Neural cell (in vitro differentiated cells): ENCODE results near the gene NSUN4.

Experiments
- CTCF ChIP-seq: fragments of 450-650 bp; IDR thresholded peaks from 2 replicates; pipeline ENCODE4 v1.5.1; 2014; ENCODE audit warnings: antibody characterized with exemption, mild to moderate bottlenecking, moderate library complexity; ENCODE audit not compliant: poor library complexity, severe bottlenecking
- EP300 ChIP-seq: fragments of 450-650 bp; conservative IDR thresholded peaks from 2 replicates; pipeline ENCODE4 v1.6.1; 2014; ENCODE audit warnings: antibody characterized with exemption, mild to moderate bottlenecking, moderate library complexity; ENCODE audit not compliant: poor library complexity, severe bottlenecking
- EZH2 ChIP-seq: fragments of 200-600, 300-800 bp; shearing (Covaris generic), sonication (generic); IDR thresholded peaks from 2 replicates; pipeline ENCODE4 v1.6.1; 2014; ENCODE audit warnings: antibody characterized with exemption, low read length, borderline replicate concordance, mild to moderate bottlenecking; ENCODE audit not compliant: insufficient read depth, poor library complexity, severe bottlenecking
- POLR2AphosphoS5 ChIP-seq: IDR thresholded peaks from 2 replicates; pipeline ENCODE4 v1.6.1; 2012
- REST ChIP-seq: IDR thresholded peaks from 2 replicates; pipeline ENCODE4 v1.6.1; 2012; ENCODE audit warnings: borderline replicate concordance
- SMC3 ChIP-seq: fragments of 450-650 bp; conservative IDR thresholded peaks from 2 replicates; pipeline ENCODE4 v1.6.1; 2014; ENCODE audit warnings: antibody characterized with exemption, mild to moderate bottlenecking, moderate library complexity; ENCODE audit not compliant: poor library complexity
- TAF1 ChIP-seq: IDR thresholded peaks from 2 replicates; pipeline ENCODE4 v1.6.1; 2012; ENCODE audit warnings: low read depth

- TF ChIP-seq TAF1 (no peak), CTCF (no peak), EP300 (no peak), POLR2AphosphoS5 (no peak), SMC3 (no peak), REST (no peak), EZH2 (no peak)
These were observed 29.1 kb downstream of the NSUN4 start for GRCh38 chr1:46369542-46370213.
